HCT116 (cell line): ENCODE results near the gene NEURL2. TPM values are rescaled to one million over a fixed set of nuclear protein-coding genes. Genes with fewer than 3 reads are reported as not detected.

ENCODE experiments used
- ATAC-seq: fragments of 200-7000 bp; cut with Tn5 transposase; 2 replicates; pipeline ENCODE4 v1.9.1; 2020; ENCODE audit warnings: mild to moderate bottlenecking, moderate library complexity
- BruUV-seq: library from RNA; stranded (reverse); fragments of 400-500 nt; replicated peaks from 2 replicates; lab custom pipeline; 2021; lab: Mats Ljungman, UMichigan
- CTCF ChIA-PET: fragments of 300-600 bp; sonication (Branson Sonifier 250); formaldehyde crosslinking; loops from one replicate; lab custom pipeline; 2021; ENCODE audit warnings: antibody characterized with exemption; lab: Charles Lee
- POLR2A ChIA-PET: fragments of 300-600, 350-600 bp; sonication (Branson Sonifier 250); formaldehyde crosslinking; loops from one replicate; lab custom pipeline; 2021; ENCODE audit warnings: antibody characterized with exemption; lab: Charles Lee
- RAD21 ChIA-PET, 2 experiments: fragments of 300-600 bp; sonication (Branson Sonifier 250); formaldehyde crosslinking; loops; one replicate each; lab custom pipeline; 2023; ENCODE audit warnings: low total read pairs in 2 of 2; ENCODE audit not compliant: uncharacterized antibody in 2 of 2, unreplicated experiment in 2 of 2, low non-redundant PET in 1 of 2; lab: Charles Lee
- DNase-seq: peaks from one replicate; pipeline ENCODE4 v3.0.0-alpha.2; 2010; ENCODE audit warnings: low read depth, low spot score
- H2AFZ ChIP-seq: fragments of 200-600 bp; shearing (Covaris generic), sonication (generic); 2 replicates; pipeline ENCODE4 v1.6.1; 2017; ENCODE audit warnings: low read depth, mixed run types, mixed read lengths, antibody characterized with exemption, low read length; ENCODE audit not compliant: poor library complexity, severe bottlenecking
- H3K27ac ChIP-seq: 2 replicates; pipeline ENCODE4 v1.5.1; 2012; ENCODE audit warnings: low read depth, low read length
- H3K27me3 ChIP-seq: fragments of 200-600 bp; sonication (generic); 2 replicates; pipeline ENCODE4 v1.6.1; 2016; ENCODE audit warnings: mixed run types, low read length, mixed read lengths; ENCODE audit not compliant: insufficient read depth
- H3K36me3 ChIP-seq, 2 experiments: fragments of 200-500 bp in 1 of 2; fragments of 200-600 bp in 1 of 2; sonication (Bioruptor generic) in 1 of 2; sonication (generic) in 1 of 2; 2 replicates each; pipeline versions ENCODE4 v1.5.1 to v1.6.1; 2014 to 2016; ENCODE audit warnings: low read length in 2 of 2, inconsistent platforms in 1 of 2, mixed read lengths in 1 of 2, mixed run types in 1 of 2; ENCODE audit not compliant: insufficient read depth in 2 of 2, control insufficient read depth in 1 of 2
- H3K4me1 ChIP-seq, 2 experiments: fragments of 200-600 bp in 1 of 2; sonication (generic) in 1 of 2; 2 replicates each; pipeline versions ENCODE4 v1.5.1 to v1.6.1; 2012 to 2017; ENCODE audit warnings: low read length in 2 of 2, inconsistent platforms in 1 of 2, mild to moderate bottlenecking in 1 of 2, mixed read lengths in 1 of 2, mixed run types in 1 of 2, moderate library complexity in 1 of 2; ENCODE audit not compliant: insufficient read depth in 2 of 2, control insufficient read depth in 1 of 2
- H3K4me2 ChIP-seq: fragments of 200-600 bp; sonication (generic); 2 replicates; pipeline ENCODE4 v1.6.1; 2017; ENCODE audit warnings: mixed run types, low read length, mixed read lengths
- H3K4me3 ChIP-seq, 2 experiments: fragments of 200-600 bp in 1 of 2; sonication (generic) in 1 of 2; replicated peaks in 1 of 2; 2 replicates each; pipeline ENCODE4 v1.5.1; 2011 to 2016; ENCODE audit warnings: low read length in 2 of 2, control low read depth in 1 of 2, low read depth in 1 of 2, mild to moderate bottlenecking in 1 of 2, mixed read lengths in 1 of 2, mixed run types in 1 of 2
- H3K79me2 ChIP-seq: fragments of 200-600 bp; sonication (generic); 2 replicates; pipeline ENCODE4 v1.6.1; 2017; ENCODE audit warnings: mild to moderate bottlenecking, mixed run types, low read length, moderate library complexity, mixed read lengths; ENCODE audit not compliant: insufficient read depth
- H3K9ac ChIP-seq: fragments of 200-600 bp; sonication (generic); 2 replicates; pipeline ENCODE4 v1.6.1; 2016; ENCODE audit warnings: low read length, mixed read lengths
- H3K9me2 ChIP-seq: fragments of 200-600 bp; sonication (generic), shearing (Covaris generic); 2 replicates; pipeline ENCODE4 v1.6.1; 2017; ENCODE audit warnings: mixed run types, mild to moderate bottlenecking, moderate library complexity; ENCODE audit not compliant: insufficient read depth
- H3K9me3 ChIP-seq, 2 experiments: fragments of 200-500 bp in 1 of 2; fragments of 200-600 bp in 1 of 2; sonication (Bioruptor generic) in 1 of 2; sonication (generic) in 1 of 2; 2 replicates each; pipeline ENCODE4 v1.6.1; 2014 to 2017; ENCODE audit warnings: low read length in 2 of 2, mixed read lengths in 2 of 2, inconsistent platforms in 1 of 2, low read depth in 1 of 2, mild to moderate bottlenecking in 1 of 2, mixed run types in 1 of 2, moderate library complexity in 1 of 2; ENCODE audit not compliant: control insufficient read depth in 1 of 2, insufficient read depth in 1 of 2
- H4K20me1 ChIP-seq: fragments of 200-600 bp; sonication (generic), shearing (Covaris generic); 2 replicates; pipeline ENCODE4 v1.6.1; 2017; ENCODE audit warnings: mixed run types, mild to moderate bottlenecking, moderate library complexity; ENCODE audit not compliant: insufficient read depth
- CBX3 ChIP-seq: IDR thresholded peaks from 2 replicates; pipeline ENCODE4 v1.6.1; 2012; ENCODE audit warnings: low read depth
- CEBPB ChIP-seq: IDR thresholded peaks from 2 replicates; pipeline ENCODE4 v1.6.1; 2012; ENCODE audit warnings: low read depth
- ELF1 ChIP-seq: IDR thresholded peaks from 2 replicates; pipeline ENCODE4 v1.6.1; 2012; ENCODE audit warnings: low read depth, borderline replicate concordance
- EZH2 ChIP-seq: fragments of 200-600 bp; sonication (generic); IDR thresholded peaks from 2 replicates; pipeline ENCODE4 v1.6.1; 2017; ENCODE audit warnings: antibody characterized with exemption, mixed run types
- EZH2phosphoT487 ChIP-seq: fragments of 200-600 bp; IDR thresholded peaks from 2 replicates; pipeline ENCODE4 v1.6.1; 2018; ENCODE audit warnings: antibody characterized with exemption, borderline replicate concordance
- FOSL1 ChIP-seq: IDR thresholded peaks from 2 replicates; pipeline ENCODE4 v1.6.1; 2012; ENCODE audit warnings: low read depth
- JUND ChIP-seq: IDR thresholded peaks from 2 replicates; pipeline ENCODE4 v1.6.1; 2012
- POLR2A ChIP-seq: IDR thresholded peaks from 2 replicates; pipeline ENCODE4 v1.7.0; 2011; ENCODE audit warnings: borderline replicate concordance; ENCODE audit not compliant: insufficient read depth, insufficient read length; ENCODE audit errors: extremely low read depth
- POLR2AphosphoS5 ChIP-seq: IDR thresholded peaks from 2 replicates; pipeline ENCODE4 v1.6.1; 2011; ENCODE audit warnings: mild to moderate bottlenecking, low read depth, low read length, moderate library complexity
- RAD21 ChIP-seq: IDR thresholded peaks from 2 replicates; pipeline ENCODE4 v1.6.1; 2012; ENCODE audit warnings: low read depth, mild to moderate bottlenecking
- SIN3A ChIP-seq: IDR thresholded peaks from 2 replicates; pipeline ENCODE4 v1.6.1; 2012; ENCODE audit warnings: low read depth
- SP1 ChIP-seq: IDR thresholded peaks from 2 replicates; pipeline ENCODE4 v1.6.1; 2012; ENCODE audit warnings: low read depth
- YY1 ChIP-seq: IDR thresholded peaks from 2 replicates; pipeline ENCODE4 v1.6.1; 2011; ENCODE audit warnings: low read length, low read depth, moderate library complexity, mild to moderate bottlenecking; ENCODE audit not compliant: insufficient replicate concordance; ENCODE audit errors: extremely low read depth
- ZFX ChIP-seq: fragments of 450-650 bp; IDR thresholded peaks from 2 replicates; pipeline ENCODE4 v1.6.1; 2017
- intact Hi-C: fragments of 100-400 bp; cut with micrococcal nuclease; formaldehyde crosslinking; loops from 2 replicates; pipeline ENCODE4 v1.10.0; 2022
- total RNA-seq: library from RNA; stranded (reverse); gene quantifications from one replicate; pipeline ENCODE4 v1.2.1, GENCODE V29; 2021; ENCODE audit not compliant: unreplicated experiment
- TF ChIP-seq, protein P1 (sequence below): IDR thresholded peaks from 2 replicates; pipeline ENCODE4 v1.6.1; 2012
- TF ChIP-seq, protein P2 (sequence below): IDR thresholded peaks from 2 replicates; pipeline ENCODE4 v1.6.1; 2012

NEURL2 gene
- total RNA-seq, 1 experiment from 2014 or later, result 0.96 TPM

DNA sequence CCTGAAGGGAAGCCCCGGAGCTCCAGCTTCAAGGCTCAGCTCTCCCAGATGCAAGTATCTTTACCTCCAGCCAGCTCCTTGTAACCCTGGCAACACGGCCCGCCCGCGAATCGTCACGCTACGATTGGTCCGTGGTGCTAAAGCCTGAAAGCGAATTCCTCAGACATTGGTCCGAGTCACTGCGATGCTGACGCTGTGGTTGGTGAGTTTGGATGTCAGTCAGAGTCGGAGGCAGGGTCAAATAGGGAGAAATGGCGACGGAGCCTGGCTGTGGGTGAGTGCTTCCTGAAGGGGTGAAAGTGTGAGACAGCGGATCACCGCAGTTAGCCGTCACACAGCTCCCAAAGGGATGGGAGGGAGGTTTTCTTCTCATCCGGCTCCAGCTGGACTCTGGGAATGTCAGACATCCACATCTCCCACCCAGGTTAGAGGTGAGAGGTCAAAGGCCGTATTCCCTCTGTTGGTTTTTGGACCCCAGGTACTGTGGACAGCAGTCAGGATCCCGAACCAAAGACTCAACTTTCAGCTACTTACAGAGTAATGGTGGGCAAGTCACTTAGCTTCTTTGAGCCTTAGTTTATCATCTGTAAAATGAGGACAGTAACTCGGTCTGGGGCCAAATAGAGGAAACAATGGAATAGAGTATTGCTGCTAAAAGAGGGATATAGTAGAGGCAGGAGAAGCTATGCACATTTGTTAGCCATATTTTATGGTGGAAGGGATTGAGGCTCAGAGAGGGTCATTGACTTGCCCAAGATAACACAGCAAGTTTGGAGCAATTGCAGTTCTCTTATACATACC lies 9.8 kb downstream of the NEURL2 start, which contains the start of gene ZSWIM1:
Gene ZSWIM1, plus strand, starts transcription at position 240 of the 801 bp plus-strand sequence. CDS start 1,366 bp downstream, outside the sequence.
- intact Hi-C loops, result no loop called here
- peaks cover 19% of the 10 kb centered on the region for H3K79me2 ChIP-seq
- H3K9me2 ChIP-seq, result no peaks in the 10 kb centered on the region
- TF ChIP-seq YY1 (peak; percentile 92), POLR2A (peak; percentile 89), ZFX (no peak), POLR2AphosphoS5 (peak; percentile 91), SP1 (peak; percentile 99)
- TF ChIP-seq, all 23 proteins: peak for 4
- ChIA-PET POLR2A (interaction anchor here (0.7 to 2.3 kb wide), 6 partner anchors 9 to 136 kb away, joined by 3 to 8 read pairs (median 4); partner anchors contain the start of genes ACOT8, PCIF1 and ZSWIM3), RAD21 (no interaction called here), CTCF (interaction anchor here (0.8 to 1.6 kb wide), 2 partner anchors 23 to 88 kb away, joined by 3 to 5 read pairs; partner anchors contain the start of genes ACOT8 and ZSWIM3)
- H3K36me3 ChIP-seq, result peaks cover 8 to 18% of the 10 kb centered on the region in 2 experiments; a peak in 2 of 4 replicates
- DNase-seq, result peak; percentile 98
- H3K9me3 ChIP-seq, result no peaks in the 10 kb centered on the region
- no peaks in the 10 kb centered on the region for H3K27me3 ChIP-seq
- no peaks in the 10 kb centered on the region for H4K20me1 ChIP-seq
- peaks cover 16 to 27% of the 10 kb centered on the region in 2 experiments for H3K4me1 ChIP-seq
- TSS peak; percentile 76 for BruUV-seq
- peak within 1 kb of the TSS; percentile 75 to 88 for H3K4me3 ChIP-seq
- peak within 1 kb of the TSS; percentile 28 for H3K27ac ChIP-seq
- H2AFZ ChIP-seq, result no peak within 1 kb of the TSS
- H3K9ac ChIP-seq, result peak within 1 kb of the TSS; percentile 79
- peak within 1 kb of the TSS; percentile 76 for H3K4me2 ChIP-seq
- ATAC-seq, result peak; percentile 96

DNA sequence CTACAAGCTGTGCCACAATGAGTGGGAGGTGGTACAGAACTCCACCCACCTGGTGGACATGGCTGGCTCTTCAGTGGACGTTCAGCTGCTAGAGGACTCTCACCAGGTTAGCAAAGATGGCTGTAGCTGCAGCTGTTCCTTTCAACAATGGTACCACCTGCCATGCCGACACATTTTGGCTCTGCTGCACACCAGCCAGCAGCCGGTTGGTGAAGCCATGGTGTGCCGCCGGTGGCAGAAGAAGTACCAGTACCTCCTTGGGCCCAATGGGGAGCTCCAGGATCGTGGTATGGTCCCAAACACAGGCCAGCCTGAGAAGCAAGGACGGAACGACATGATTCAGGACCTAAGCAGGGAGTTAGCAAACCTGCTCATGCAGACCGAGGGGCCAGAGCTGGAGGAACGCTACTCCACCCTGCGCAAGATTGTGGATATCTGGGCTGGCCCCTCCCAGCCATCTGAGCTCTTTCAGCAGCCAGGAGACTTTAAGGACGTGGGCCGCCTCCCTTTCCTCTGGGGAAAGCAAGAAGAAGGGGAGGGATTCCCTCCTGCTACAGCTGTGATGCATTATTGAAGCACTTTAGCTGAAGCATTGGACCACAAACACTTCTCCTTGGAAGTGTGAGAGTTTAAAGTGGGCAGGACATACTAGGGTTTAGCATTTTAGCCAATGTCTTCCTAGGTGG lies 12.8 kb downstream of the NEURL2 start:
- TF ChIP-seq, protein P1, sequence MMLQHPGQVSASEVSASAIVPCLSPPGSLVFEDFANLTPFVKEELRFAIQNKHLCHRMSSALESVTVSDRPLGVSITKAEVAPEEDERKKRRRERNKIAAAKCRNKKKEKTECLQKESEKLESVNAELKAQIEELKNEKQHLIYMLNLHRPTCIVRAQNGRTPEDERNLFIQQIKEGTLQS, result no peak
- TF ChIP-seq EZH2 (no peak), ELF1 (no peak), CEBPB (no peak), JUND (no peak), CBX3 (no peak), YY1 (no peak), FOSL1 (no peak), EZH2phosphoT487 (no peak), SIN3A (no peak), RAD21 (no peak)
- TF ChIP-seq, protein P2, sequence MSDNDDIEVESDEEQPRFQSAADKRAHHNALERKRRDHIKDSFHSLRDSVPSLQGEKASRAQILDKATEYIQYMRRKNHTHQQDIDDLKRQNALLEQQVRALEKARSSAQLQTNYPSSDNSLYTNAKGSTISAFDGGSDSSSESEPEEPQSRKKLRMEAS, result no peak

More for the DNA sequence above, 12.8 kb downstream of the NEURL2 start:
- CTCF ChIA-PET, result no interaction called here
- H3K4me1 ChIP-seq, result 0 out of 4 replicates have a peak, but pooled peaks cover 0 to 8% of the 10 kb centered on the region in 2 experiments
- H4K20me1 ChIP-seq, result no peaks in the 10 kb centered on the region
- ATAC-seq, result no peak
- H3K27ac ChIP-seq, result no peak overlapping the region
- no peak overlapping the region for H3K4me3 ChIP-seq
- no peaks in the 10 kb centered on the region for H3K9me3 ChIP-seq
- H3K79me2 ChIP-seq, result peaks cover 16% of the 10 kb centered on the region
- no peak for DNase-seq
- H2AFZ ChIP-seq, result no peak overlapping the region
- H3K9me2 ChIP-seq, result no peaks in the 10 kb centered on the region
- RAD21 ChIA-PET, result no interaction called here
- POLR2A ChIA-PET, result no interaction called here
- H3K4me2 ChIP-seq, result no peak overlapping the region
- intact Hi-C loops, result no loop called here
- no peaks in the 10 kb centered on the region for H3K27me3 ChIP-seq
- BruUV-seq, result no TSS peak
- H3K36me3 ChIP-seq, result peaks cover 3 to 10% of the 10 kb centered on the region in 2 experiments; a peak in 1 of 4 replicates
- H3K9ac ChIP-seq, result no peak overlapping the region
